Subcutaneous adipose tissue (tissue), 4 donors: ENCODE measurements around the gene TCERG1. TPM values are rescaled to one million over a fixed set of nuclear protein-coding genes. Genes with fewer than 3 reads are reported as not detected.

Experiments used
- CTCF ChIP-seq: fragments of 450-650 bp; IDR thresholded peaks from one replicate; pipeline ENCODE4 v1.5.1; 2016; ENCODE audit warnings: low read depth, mild to moderate bottlenecking, control low read depth, antibody characterized with exemption, moderate library complexity
- total RNA-seq, 4 donors: library from RNA; depleted of rRNA; stranded (reverse); fragments of >200 nt; gene quantifications; one replicate each; pipeline ENCODE4 v1.1.0, GENCODE V29; 2016

TCERG1 gene
- total RNA-seq, 4 donors from 2014 or later, result 41.6 to 120 (median 59.2) TPM

DNA sequence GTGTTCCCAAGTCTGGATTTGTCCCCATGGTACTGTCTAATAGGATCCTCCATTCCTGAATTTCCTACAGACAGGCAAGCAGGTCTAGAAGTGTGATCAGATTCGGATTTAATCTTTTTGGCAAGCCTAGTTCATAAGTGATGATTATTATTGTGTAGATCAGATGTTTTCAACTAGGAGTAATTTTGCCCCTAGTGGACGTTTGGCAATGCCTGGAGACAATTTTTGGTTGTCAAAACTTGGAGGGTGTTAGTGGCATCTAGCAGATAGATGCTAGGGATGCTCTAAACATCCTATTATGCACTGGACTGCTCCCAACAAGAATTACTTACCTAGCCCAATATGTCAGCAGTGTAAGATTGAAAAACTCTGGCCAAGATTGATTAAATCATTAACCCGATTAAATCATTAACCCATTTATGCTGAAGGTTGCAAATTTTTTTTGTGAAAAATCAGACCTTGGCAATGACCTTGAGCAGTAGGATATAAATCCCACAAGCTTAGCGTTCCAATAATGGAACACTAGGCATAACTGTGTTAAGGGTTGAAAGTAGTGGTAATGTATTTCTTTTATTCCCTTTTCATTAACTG lies 28.2 kb downstream of the TCERG1 start:
- TF ChIP-seq CTCF, result no peak

DNA sequence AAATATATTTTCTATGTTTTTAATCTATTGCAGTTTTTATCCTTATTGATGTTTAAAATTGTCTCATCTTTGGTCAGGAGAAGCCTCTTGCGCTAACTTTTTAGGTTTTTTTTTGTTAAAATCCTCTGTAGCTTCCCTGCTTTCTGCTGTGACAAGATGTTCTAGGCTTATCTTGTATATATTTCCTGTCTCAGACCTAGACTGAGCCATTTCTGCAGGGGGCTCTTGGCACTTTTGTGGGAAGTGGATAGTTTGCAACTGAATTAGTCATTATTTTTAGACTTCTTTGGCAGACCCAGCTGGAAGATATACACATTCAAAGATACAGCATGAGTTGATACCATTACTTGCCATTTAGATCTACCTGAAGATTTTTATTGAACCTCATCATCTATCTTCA lies 28.8 kb downstream of the TCERG1 start:
- no peak for TF ChIP-seq CTCF

- no peak for TF ChIP-seq CTCF
Observed at GRCh38 chr5:146482775-146483174, 35.6 kb downstream of the TCERG1 start.

DNA sequence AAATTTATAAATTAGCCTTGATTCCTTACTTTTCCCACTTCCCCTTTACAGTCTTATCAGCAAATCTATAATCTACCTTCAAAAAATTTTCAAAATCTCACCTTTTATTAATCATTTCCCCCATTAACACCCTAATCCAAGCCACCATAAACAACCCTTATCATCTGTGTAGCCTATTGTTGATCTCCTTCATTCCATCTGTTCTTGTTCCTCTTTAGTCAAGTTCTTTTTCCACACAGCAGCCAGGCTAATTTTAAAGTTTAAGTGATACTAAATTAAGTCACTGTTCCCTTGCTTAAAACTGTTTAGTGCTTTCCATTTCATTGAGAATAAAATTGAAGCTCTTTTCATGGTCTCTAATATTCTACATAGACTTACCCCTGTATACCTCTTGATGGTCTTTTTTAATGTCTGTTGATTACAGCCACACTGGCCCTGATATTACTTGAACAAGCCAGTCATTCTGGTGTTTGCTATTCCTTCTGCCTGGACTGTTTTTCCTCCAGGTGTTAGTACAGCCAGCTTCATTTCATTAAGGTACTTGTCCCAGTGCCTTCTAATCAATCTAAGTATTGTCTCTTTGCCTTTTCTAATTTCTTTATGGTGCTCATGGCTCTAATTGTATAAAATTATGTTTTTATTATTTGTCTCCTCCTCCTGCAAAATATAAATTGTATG lies 37.7 kb downstream of the TCERG1 start:
- TF ChIP-seq CTCF, result no peak

GRCh38 chr5:146490089-146490843 lies 43.1 kb downstream of the TCERG1 start:
- TF ChIP-seq CTCF, result no peak

DNA sequence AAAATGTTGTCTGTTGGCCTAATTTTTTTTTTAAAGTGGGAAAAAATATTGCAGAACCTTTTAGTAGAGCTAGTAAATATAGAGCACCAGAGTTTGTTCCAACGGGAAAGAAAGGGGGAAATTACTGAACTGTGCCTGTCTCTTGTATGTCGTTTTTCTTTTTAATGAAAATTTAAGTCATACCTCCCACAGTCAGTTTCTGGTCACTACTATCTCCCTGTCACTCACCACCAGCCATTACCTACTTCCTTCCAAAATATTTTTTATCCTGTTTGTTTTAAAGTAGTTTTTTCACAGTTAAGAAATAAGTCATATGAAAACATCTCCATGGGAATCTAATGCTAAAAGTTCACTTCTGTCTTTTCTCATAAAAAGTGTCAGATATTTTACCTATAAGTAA lies 47.5 kb downstream of the TCERG1 start:
- no peak for TF ChIP-seq CTCF

DNA sequence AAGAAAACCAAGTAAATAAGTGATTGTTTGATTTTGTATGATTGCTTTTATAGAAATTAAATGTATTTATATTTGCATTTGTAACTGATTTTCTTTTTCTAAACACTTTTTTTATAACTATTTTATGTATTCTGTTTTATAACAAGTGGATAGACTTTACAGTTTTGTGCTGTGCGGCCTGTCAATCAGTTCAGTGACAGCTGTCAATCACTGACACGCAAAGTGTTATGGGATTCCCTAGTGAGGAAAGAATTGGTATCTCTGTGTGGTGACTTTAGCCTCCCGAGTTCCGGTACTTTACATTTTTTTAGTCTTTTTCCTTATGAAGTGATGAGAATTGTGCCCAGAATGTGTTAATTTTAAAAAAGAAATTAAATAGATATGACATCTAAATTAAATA lies 52.5 kb downstream of the TCERG1 start:
- no peak for TF ChIP-seq CTCF
